HepG2 (cell line): Measurements from ENCODE around the gene APC2. TPM values are rescaled to one million over a fixed set of nuclear protein-coding genes. Genes with fewer than 3 reads are reported as not detected.

Experiments used
- CBX1 ChIP-seq: IDR thresholded peaks from one replicate; pipeline ENCODE4 v1.6.1; 2016; ENCODE audit warnings: antibody characterized with exemption, low read depth
- DMAP1 ChIP-seq: IDR thresholded peaks from 2 replicates; pipeline ENCODE4 v1.6.1; 2016
- EP300 ChIP-seq, 3 experiments: sonication (generic) in 1 of 3; formaldehyde crosslinking in 1 of 3; IDR thresholded peaks; 2 replicates each; pipeline versions ENCODE4 v1.5.1 to v1.6.1; 2011 to 2020; ENCODE audit warnings: low read depth in 2 of 3, low read length in 2 of 3, borderline replicate concordance in 1 of 3, improper control_type of control experiment in 1 of 3, mild to moderate bottlenecking in 1 of 3, missing genetic modification reagents in 1 of 3, moderate library complexity in 1 of 3
- GLMP ChIP-seq: sonication (generic); formaldehyde crosslinking; IDR thresholded peaks from 2 replicates; pipeline ENCODE4 v1.9.0; 2021; ENCODE audit warnings: missing genetic modification reagents, mild to moderate bottlenecking, borderline replicate concordance
- GMEB1 ChIP-seq: sonication (generic); formaldehyde crosslinking; IDR thresholded peaks from 2 replicates; pipeline ENCODE4 v1.5.1; 2020; ENCODE audit warnings: missing genetic modification reagents, mild to moderate bottlenecking, borderline replicate concordance
- HOXA7 ChIP-seq: sonication (generic); formaldehyde crosslinking; IDR thresholded peaks from 2 replicates; pipeline ENCODE4 v1.8.1; 2022; ENCODE audit warnings: mild to moderate bottlenecking, missing genetic modification reagents, moderate library complexity
- MZF1 ChIP-seq: sonication (generic); formaldehyde crosslinking; IDR thresholded peaks from 2 replicates; pipeline ENCODE4 v1.8.1; 2023; ENCODE audit warnings: mild to moderate bottlenecking, missing genetic modification reagents, borderline replicate concordance
- NCOA5 ChIP-seq: sonication (generic); formaldehyde crosslinking; IDR thresholded peaks from 2 replicates; pipeline ENCODE4 v1.4.0; 2020; ENCODE audit warnings: missing genetic modification reagents
- NFE2L2 ChIP-seq: fragments of 150-350 bp; IDR thresholded peaks from 2 replicates; pipeline ENCODE4 v1.6.1; 2014; ENCODE audit warnings: low read length
- NFKB2 ChIP-seq: sonication (generic); formaldehyde crosslinking; IDR thresholded peaks from 2 replicates; pipeline ENCODE4 v1.4.0; 2020; ENCODE audit warnings: missing genetic modification reagents, borderline replicate concordance
- NFYB ChIP-seq: sonication (generic); formaldehyde crosslinking; IDR thresholded peaks from 2 replicates; pipeline ENCODE4 v1.4.0; 2020; ENCODE audit warnings: missing genetic modification reagents
- NFYC ChIP-seq: IDR thresholded peaks from 2 replicates; pipeline ENCODE4 v1.6.1; 2016; ENCODE audit warnings: missing genetic modification reagents, missing compliant biosample characterization
- SIN3A ChIP-seq: IDR thresholded peaks from 2 replicates; pipeline ENCODE4 v1.6.1; 2011; ENCODE audit warnings: low read depth, mild to moderate bottlenecking, control low read depth, low read length, borderline replicate concordance
- SKI ChIP-seq: fragments of 450-650 bp; IDR thresholded peaks from one replicate; pipeline ENCODE4 v1.6.1; 2018; ENCODE audit warnings: mild to moderate bottlenecking; ENCODE audit not compliant: partially characterized antibody
- TCF7L2 ChIP-seq: IDR thresholded peaks from 2 replicates; pipeline ENCODE4 v1.6.1; 2011; ENCODE audit warnings: mild to moderate bottlenecking, low read depth, low read length, moderate library complexity
- ZNF512 ChIP-seq: sonication (generic); formaldehyde crosslinking; IDR thresholded peaks from 2 replicates; pipeline ENCODE4 v1.4.0; 2020; ENCODE audit warnings: mild to moderate bottlenecking, missing genetic modification reagents
- ZNF550 ChIP-seq: sonication (generic); formaldehyde crosslinking; IDR thresholded peaks from 2 replicates; pipeline ENCODE4 v1.4.0; 2020; ENCODE audit warnings: mild to moderate bottlenecking, missing genetic modification reagents, borderline replicate concordance
- ZNF615 ChIP-seq: sonication (generic); formaldehyde crosslinking; IDR thresholded peaks from 2 replicates; pipeline ENCODE4 v1.5.0; 2020; ENCODE audit warnings: mild to moderate bottlenecking, missing genetic modification reagents, borderline replicate concordance
- ZNF687 ChIP-seq: sonication (generic); formaldehyde crosslinking; IDR thresholded peaks from 2 replicates; pipeline ENCODE4 v1.5.1; 2020; ENCODE audit warnings: mild to moderate bottlenecking, missing genetic modification reagents, moderate library complexity
- polyA plus RNA-seq, 8 experiments: library from polyadenylated mRNA; depleted of rRNA in 3 of 8; stranded (reverse) in 7 of 8; unstranded in 1 of 8; fragments of >200 nt; fragmentation: Illumina TruSeq in 4 of 8; extraction: Trizol in 4 of 8; gene quantifications; 2 replicates each; pipeline versions ENCODE4 v1.2.1 to v1.2.3, GENCODE V29; 2011 to 2016; ENCODE audit warnings: low read depth in 4 of 8, missing spikeins in 1 of 8, mixed read lengths in 1 of 8; ENCODE audit not compliant: insufficient read depth in 1 of 8
- total RNA-seq, 5 experiments: library from RNA; depleted of rRNA; stranded (reverse); fragments of >200 nt; fragmentation: Illumina TruSeq; extraction: Trizol; gene quantifications; 2 replicates each; pipeline ENCODE4 v1.2.3, GENCODE V29; 2016; ENCODE audit warnings: low read depth in 1 of 5

Gene APC2
- total and polyA plus RNA-seq, 2 of the 13 experiments (the other 11 are each of a cell fraction or from before 2014, with no cell fraction given) = 0.08 to 0.22 TPM

- TF ChIP-seq EP300 (IDR thresholded peaks at IDR 0.05; ENCODE audit: low read depth in 2 of 2, low read length in 2 of 2) (peak in 1 of 2 experiments; percentile 70; a peak in 2 of 4 replicates), EP300 (CRISPR knock-in tag; IDR thresholded peaks at IDR 0.05; ENCODE audit: borderline replicate concordance) (peak; percentile 50; the same call in 1 of the 2 replicates), ZNF687 (CRISPR knock-in tag) (peak; percentile 82), NFKB2 (CRISPR knock-in tag) (peak; percentile 63; the same call in 1 of the 2 replicates), NFE2L2 (no peak), NFYB (CRISPR knock-in tag) (peak; percentile 70), SIN3A (no peak; the same call in 1 of the 2 replicates), NCOA5 (CRISPR knock-in tag) (no peak), CBX1 (peak; percentile 87), ZNF512 (CRISPR knock-in tag) (no peak), MZF1 (CRISPR knock-in tag) (no peak), NFYC (CRISPR knock-in tag) (peak; percentile 67; the same call in 1 of the 2 replicates), ZNF615 (0 out of 2 replicates have a peak, but pooled peaks have one; percentile 47), SKI (peak; percentile 83), DMAP1 (CRISPR knock-in tag) (peak; percentile 27; the same call in 1 of the 2 replicates), HOXA7 (CRISPR knock-in tag) (no peak), GLMP (CRISPR knock-in tag) (no peak), TCF7L2 (no peak), ZNF550 (no peak), GMEB1 (peak; percentile 54; the same call in 1 of the 2 replicates)
Observed at GRCh38 chr19:1400281-1401137, 49.4 kb upstream of the APC2 start (continued).
